ENCODE results near the gene LSM14A.

LSM14A gene

GRCh38 chr19:34259367-34260095 is 87.2 kb downstream of the LSM14A start:
- no peak for DNase-seq

- peak; percentile 70 for DNase-seq
Measured at GRCh38 chr19:34260771-34261173, 88.5 kb downstream of the LSM14A start.

DNA sequence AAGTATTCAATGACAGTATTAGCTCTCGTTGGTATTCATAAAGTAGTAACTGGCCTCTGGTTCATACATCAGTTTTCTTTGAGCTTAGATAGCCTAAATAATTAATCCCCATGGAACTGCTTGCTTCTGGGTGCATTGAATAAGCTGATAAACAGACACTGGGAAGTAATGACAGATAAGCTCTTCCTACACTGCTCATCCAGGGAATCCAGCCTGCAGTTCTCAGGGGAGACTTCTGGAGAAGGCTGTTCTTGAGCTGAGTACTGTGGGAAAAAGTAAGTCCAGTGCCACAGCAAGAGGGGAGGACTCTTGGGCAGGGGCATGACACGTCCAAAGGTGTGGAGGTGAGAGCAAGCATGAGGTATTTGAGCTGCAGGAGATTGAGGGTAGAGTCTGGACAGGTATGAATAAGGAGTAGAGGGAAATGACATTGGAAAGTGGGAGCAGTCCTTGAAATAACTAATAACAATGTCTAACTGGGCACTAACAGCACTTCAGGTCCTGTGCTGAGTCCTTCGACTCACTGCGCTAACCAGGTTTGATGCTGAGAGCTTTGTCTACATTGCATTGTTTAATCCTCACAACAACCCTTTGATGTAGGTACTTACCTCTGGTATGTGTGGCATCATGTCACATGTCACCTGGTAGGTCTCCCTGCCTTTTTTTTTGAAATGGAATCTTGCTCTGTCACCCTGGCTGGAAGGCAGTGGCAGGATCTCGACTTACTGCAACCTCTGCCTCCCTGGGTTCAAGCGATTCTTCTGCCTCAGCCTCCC is 89.2 kb downstream of the LSM14A start:
- DNase-seq = no peak

- no peak for DNase-seq
Measured at GRCh38 chr19:34263745-34264237, 91.5 kb downstream of the LSM14A start.

- no peak for DNase-seq
Measured at GRCh38 chr19:34265221-34265650, 92.9 kb downstream of the LSM14A start.

DNA sequence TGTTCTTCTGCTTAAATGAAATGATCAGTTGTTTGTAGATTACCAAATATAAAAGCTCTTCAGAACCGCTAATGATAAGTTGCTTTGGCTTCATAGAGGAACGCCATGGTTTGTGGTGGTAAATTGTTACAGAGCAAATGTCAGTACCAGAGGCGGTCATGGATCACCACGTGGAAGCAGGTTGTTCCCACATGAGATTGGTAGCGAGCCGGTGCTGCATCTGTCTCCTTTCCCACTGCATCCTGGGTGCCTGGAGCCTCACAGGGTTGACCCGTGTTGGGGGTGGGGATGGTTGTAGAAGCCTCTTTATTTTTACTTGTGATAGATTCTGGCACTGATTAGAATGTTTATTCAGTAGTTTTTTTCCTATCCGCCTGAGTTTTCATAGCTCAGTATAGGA is 96.8 kb downstream of the LSM14A start:
- no peak for DNase-seq

DNA sequence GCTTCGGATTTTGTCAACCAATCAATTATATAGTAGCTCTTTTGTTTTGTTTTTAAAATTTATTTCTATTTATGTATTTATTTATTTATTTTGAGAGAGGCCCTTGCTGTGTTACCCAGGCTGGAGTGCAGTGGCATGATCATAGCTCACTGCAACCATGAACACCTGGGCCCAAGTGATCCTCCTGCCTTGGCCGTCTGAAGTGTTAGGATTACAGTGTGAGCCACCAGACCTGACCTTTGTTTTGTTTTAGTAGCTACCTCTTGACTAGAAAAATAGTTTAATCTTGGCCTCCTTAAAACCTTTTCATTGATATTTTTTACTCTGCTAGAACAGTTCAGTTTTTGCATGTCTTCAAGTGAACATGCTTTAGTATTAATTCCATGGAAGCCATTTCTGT is 97.2 kb downstream of the LSM14A start:
- DNase-seq = no peak

- peak; percentile 94 for DNase-seq
Measured at GRCh38 chr19:34269968-34270621, 97.8 kb downstream of the LSM14A start.

GRCh38 chr19:34273121-34273520 is 100.8 kb downstream of the LSM14A start:
- no peak for DNase-seq

- DNase-seq = no peak
Measured at GRCh38 chr19:34274284-34274826, 102.1 kb downstream of the LSM14A start.

- no peak for DNase-seq
Measured at GRCh38 chr19:34274827-34275625, 102.7 kb downstream of the LSM14A start.

DNA sequence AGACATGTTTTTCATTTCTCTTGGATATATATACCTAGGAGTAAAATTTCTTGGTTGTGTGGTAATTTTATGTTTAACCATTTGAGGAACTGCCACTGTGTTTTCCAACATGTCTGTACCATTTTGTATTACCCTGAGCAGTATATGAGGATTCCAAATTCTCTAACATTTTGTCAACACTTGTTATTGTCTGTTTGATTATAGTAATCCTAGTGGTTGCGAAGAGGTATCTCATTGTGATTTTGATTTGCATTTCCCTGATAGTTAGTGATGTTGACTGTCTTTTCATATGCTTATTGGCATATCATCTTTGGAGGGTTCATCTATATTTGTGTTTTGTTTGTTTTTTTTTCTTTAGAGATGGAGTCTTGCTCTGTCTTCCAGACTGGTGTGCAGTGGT is 103.4 kb downstream of the LSM14A start:
- DNase-seq = no peak

- peak; percentile 61 for DNase-seq
Measured at GRCh38 chr19:34276614-34277013, 104.3 kb downstream of the LSM14A start.

DNA sequence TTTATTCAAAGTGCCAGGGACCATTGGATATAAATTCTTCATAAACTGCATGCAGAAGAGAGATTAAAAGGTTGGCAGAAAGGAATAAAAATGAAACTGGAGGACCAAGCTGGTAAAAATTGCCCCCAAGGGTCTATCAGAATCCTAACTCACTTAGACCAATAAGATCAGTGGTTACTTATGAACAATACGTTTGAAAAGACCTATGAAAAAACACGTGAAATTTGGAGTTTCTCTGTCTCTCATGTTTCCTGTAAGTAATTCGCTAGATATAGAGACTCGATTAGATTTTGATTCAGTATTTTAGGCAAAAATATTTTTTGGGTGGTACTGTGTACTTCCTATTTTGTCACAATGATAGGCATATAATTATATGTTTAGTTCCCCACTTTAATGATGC is 104.9 kb downstream of the LSM14A start:
- DNase-seq = no peak

GRCh38 chr19:34278783-34279182 is 106.5 kb downstream of the LSM14A start:
- DNase-seq = no peak
